HG02973 (cell line): ENCODE data around the gene FOXN3.

Experiments
- ATAC-seq: cut with Tn5 transposase; IDR thresholded peaks from one replicate; pipeline ENCODE4 v1.9.1; 2021; ENCODE audit warnings: moderate library complexity; ENCODE audit not compliant: unreplicated experiment

FOXN3 gene

GRCh38 chr14:89411976-89412375, 5.1 kb downstream of the FOXN3 start:
- no peak for ATAC-seq

DNA sequence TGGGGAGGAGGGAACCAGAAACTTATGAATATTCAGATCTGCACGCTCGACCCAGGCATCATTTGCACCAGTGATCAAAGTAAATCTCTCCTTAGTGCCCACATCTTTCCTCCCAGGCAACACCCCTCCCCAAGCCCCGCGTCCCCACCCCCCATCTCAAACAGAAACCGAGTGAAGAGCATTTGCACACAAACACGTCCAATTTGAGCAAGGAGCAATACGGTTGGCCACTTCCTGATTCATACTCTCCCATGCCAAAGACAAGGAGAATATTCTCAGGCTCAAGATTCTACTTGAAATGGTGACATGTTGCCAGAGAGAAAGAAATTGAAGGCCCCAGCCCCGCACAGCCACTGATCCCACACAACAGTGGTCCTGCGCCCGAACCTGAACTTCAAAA, 7.1 kb downstream of the FOXN3 start:
- ATAC-seq: no peak

- no peak for ATAC-seq
Observed at GRCh38 chr14:89408907-89409700, 7.9 kb downstream of the FOXN3 start.

DNA sequence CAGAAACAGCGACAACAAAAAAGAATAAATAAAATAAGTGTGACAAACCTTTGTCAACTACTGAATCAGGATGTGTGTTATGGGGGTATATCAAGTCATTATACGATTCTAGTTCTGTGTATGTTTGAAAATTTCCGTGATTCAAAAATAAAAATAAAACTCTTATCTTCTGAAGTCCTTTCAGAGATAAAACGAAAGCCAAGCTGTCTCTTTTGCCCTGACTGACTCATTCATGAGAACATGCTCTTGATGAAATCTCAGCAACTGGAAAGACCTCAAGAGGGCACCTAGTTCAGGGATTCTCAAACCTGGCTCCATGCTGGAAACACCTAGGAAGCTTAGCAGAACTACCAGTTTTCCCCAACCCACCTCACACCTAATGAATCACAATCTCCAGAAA, 9.2 kb downstream of the FOXN3 start:
- no peak for ATAC-seq

DNA sequence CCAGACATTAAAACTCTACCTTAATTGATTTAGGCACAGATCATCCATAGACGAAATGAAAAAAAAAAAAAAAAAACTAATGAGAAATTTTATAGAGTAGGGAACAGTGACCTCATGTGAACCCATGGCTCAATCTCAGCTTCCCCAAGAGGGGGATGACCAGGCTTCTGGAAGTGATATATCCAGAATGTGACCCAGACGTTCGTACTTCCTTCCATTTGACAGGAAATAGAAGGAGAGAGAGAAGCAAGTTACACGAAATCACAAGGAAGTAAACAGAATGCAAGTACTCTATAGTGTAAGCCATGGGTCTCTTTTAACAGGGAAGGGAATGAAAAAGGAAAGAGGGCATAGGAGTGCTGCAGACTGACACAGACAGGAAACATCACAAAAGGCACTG, 10.1 kb downstream of the FOXN3 start:
- ATAC-seq: no peak

GRCh38 chr14:89406361-89406760, 10.7 kb downstream of the FOXN3 start:
- ATAC-seq: no peak

DNA sequence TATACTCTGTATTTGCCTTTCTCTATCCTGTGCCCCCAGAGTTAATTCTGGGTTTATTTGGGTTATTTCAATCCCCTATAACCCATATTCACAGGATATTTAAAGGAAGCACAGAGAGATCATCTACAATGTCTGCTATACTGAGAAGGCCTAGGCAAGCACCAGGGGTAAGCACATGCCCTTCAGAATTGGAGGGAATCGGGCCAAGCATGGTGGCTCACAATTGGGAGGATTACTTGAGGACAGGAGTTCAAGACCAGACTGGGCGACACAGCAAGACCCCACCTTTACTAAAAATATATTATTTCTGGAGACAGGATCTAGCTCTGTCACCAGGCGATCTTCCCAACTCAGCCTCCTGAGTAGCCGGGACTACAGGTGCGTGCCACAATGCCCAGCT, 11.3 kb downstream of the FOXN3 start:
- ATAC-seq: no peak

- ATAC-seq: no peak
Observed at GRCh38 chr14:89402363-89402762, 14.7 kb downstream of the FOXN3 start.

- ATAC-seq: no peak
Observed at GRCh38 chr14:89401761-89402160, 15.3 kb downstream of the FOXN3 start.

DNA sequence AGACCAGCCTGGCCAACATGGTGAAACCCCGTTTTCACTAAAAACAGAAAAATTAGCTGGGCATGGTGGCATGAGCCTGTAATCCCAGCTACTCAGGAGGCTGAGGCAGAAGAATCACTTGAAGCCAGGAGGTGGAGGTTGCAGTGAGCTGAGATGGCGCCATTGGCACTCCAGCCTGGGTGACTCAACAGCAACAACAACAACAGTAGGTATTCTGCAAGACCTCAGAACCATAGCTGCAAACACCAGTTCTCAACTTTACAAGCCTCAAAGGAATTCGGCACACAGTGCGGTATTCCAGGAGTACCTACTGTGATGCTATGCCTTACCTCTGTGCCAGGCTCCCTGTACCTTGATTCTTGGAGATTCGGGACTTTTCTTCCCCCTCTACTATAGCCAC, 15.8 kb downstream of the FOXN3 start:
- ATAC-seq: no peak

DNA sequence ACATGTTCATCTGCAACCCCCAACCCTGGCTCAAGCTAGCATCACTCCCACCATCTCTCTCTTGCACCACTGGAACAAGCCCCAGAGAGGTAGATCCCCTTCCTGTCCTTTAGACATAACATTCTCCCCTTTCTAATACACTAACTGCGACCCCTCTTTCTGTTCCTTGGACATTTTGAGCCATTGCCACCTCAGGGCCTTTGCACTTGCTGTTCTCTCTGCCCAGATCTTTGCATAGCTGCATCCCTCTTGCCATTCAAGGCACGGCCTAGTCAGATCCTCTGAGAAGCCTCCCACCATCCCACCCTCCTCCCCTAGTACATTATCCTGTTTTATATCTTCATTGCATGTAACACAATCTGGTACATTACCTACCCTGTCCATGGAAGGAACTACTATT, 16.5 kb downstream of the FOXN3 start:
- no peak for ATAC-seq

GRCh38 chr14:89399594-89400068, 17.4 kb downstream of the FOXN3 start:
- ATAC-seq: no peak

GRCh38 chr14:89399157-89399556, 17.9 kb downstream of the FOXN3 start:
- ATAC-seq: no peak

GRCh38 chr14:89397569-89398230, 19.3 kb downstream of the FOXN3 start:
- ATAC-seq: no peak

GRCh38 chr14:89394972-89395371, 22.1 kb downstream of the FOXN3 start:
- no peak for ATAC-seq

DNA sequence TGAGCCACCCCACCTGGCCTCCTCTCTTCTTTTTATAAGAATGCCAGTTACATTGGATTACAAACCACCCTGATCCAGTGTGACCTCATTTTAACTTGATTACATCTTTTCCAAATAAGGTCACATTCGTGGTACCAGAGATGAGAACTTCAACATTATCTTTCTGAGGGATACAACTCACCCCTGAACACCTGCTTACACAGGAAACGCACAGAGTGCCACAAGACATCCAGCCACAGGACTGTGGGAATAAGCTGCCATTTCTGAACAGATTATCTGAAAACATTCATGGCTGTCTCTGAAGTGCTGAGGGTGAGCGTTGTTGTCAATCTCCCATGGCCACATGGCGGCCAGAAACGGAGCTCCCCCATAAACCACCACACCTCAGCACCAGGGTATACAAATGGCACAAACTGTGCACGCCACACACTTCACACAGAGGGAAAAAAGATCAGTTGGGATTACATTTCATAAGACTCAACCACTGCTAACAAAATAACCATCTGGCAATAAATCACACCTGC, 23.7 kb downstream of the FOXN3 start:
- ATAC-seq: no peak

GRCh38 chr14:89392181-89392580, 24.9 kb downstream of the FOXN3 start:
- ATAC-seq: no peak

DNA sequence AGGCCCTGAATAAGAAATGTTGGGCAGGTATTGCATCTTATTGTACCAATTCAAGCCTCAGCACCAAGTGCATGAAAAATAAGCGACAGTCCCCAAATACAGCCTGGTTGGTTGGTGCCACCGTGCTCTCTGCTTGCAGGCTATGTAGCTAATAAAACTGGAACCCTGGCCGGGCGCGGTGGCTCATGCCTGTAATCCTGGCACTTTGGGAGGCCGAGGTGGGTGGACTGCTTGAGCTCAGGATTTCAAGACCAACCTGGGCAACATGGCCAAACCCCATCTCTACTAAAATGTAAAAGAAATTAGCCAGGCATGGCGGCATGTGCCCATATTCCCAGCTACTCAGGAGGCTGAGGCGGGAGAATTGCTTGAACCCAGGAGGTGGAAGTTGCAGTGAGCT, 25.5 kb downstream of the FOXN3 start:
- no peak for ATAC-seq

DNA sequence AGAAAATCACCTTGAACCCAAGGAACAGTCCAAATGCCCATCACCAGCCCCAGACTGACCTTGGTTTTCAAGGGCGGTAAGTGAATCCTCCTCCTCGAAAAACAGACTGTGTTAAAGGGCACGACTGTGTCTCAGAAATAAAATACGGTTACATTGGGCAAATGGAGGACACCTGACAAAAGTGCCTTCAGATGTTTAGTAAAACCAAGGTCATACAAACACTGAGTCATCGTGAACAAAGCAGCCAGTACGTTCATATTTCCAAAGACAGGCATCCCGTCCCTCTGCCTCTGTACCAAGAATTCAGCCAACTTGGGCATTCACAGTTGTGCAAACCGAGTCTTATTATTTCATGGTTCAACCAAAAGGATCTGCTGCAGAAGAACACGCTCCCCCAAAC, 25.9 kb downstream of the FOXN3 start:
- ATAC-seq: no peak

- ATAC-seq: no peak
Observed at GRCh38 chr14:89388853-89389252, 28.2 kb downstream of the FOXN3 start.

DNA sequence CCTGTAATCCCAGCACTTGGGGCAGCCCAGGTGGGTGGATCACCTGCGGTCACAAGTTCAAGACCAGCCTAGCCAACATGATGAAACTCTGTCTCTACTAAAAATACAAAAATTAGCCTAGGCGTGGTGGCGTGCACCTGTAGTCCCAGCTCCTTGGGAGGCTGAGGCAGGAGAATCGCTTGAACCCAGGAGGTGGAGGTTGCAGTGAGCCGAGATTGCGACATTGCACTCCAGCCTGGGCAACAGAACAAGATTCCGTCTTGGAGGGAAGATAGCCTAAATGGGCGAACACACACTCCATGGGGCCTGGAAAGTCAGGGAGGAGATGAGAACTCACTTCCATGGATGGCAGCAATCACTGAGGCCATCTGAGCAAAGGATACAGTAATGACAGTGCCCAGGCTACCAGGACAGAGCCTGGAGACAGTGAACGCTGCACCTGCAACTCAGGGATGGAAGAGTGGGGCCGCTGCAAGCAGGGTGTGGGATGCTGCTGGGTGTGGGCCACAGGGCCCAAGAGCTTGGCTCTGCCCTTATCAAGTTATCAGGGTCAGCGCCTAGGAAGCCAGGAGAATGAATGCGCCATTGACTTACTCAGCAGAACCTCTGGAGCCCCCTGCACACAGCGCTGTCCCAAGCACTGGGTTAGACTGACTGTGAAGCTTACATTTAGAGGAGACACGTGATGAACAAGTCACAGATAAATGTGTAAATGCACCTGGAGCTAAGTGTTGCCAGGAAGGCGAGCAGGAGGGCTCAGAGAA, 28.9 kb downstream of the FOXN3 start:
- ATAC-seq: no peak
